Measurements from ENCODE around the gene VWA5B1.

DNA sequence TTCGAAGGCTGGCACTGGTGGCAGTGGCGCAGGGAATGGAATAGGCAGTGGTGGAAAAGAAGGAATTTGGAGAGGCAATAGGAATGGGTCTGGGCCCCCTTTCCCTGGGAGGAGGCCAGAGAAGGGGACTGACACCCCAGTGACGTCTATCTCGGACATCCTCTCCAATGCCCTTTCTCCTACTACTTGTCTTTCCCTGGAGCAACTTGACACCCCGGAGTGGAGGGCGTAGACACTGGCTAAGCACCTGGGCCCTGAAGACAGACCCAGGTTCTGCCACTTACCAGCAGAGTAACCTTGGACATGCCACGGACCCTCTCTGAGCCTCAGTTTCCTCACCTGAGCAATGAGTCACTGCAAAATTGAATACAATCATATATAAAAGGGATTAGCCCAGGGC lies 108.5 kb downstream of the VWA5B1 start:
- TF ChIP-seq GATA3 (IDR thresholded peaks at IDR 0.05; ENCODE audit: low read depth, low read length) = no peak
- no peak for TF ChIP-seq GATA2 (IDR thresholded peaks at IDR 0.05; ENCODE audit: low read depth, low read length)

Data from SH-SY5Y (cell line).